NCI-H2196 (cell line): ENCODE measurements around the gene TP53.

ENCODE experiments used
- DNase-seq: peaks from one replicate; lab custom pipeline; 2025; ENCODE audit not compliant: unreplicated experiment; lab: John Stamatoyannopoulos, UW

TP53 gene

GRCh38 chr17:7707446-7707845, 20.2 kb upstream of the TP53 start:
- no peak for DNase-seq

GRCh38 chr17:7706631-7707354, 19.5 kb upstream of the TP53 start:
- no peak for DNase-seq

GRCh38 chr17:7705269-7706255, 18.3 kb upstream of the TP53 start:
- no peak for DNase-seq

- DNase-seq, result peak; percentile 39
Measured at GRCh38 chr17:7704601-7705268, 17.4 kb upstream of the TP53 start, which contains the start of gene EFNB3. EFNB3 (plus strand) TSS chr17:7705202; CDS start chr17:7705599, 397 bp downstream.

- peak; percentile 56 for DNase-seq
Measured at GRCh38 chr17:7703584-7704479, 16.5 kb upstream of the TP53 start.

GRCh38 chr17:7702776-7703175, 15.5 kb upstream of the TP53 start:
- no peak for DNase-seq

- no peak for DNase-seq
Measured at GRCh38 chr17:7701681-7702080, 14.4 kb upstream of the TP53 start.

- no peak for DNase-seq
Measured at GRCh38 chr17:7700510-7700909, 13.2 kb upstream of the TP53 start.

- no peak for DNase-seq
Measured at GRCh38 chr17:7697828-7698588, 10.7 kb upstream of the TP53 start.

- DNase-seq, result no peak
Measured at GRCh38 chr17:7695586-7695985, 8.3 kb upstream of the TP53 start.

- DNase-seq, result no peak
Measured at GRCh38 chr17:7688808-7689316, 1.6 kb upstream of the TP53 start.

- DNase-seq, result peak; percentile 89
Measured at GRCh38 chr17:7687908-7688807, 868 bp upstream of the TP53 start, which contains the start of gene WRAP53. WRAP53 (plus strand) TSS chr17:7688477; CDS start chr17:7688649, 172 bp downstream.

GRCh38 chr17:7686222-7687071, 843 bp downstream of the TP53 start:
- peak; percentile 72 for DNase-seq

GRCh38 chr17:7685533-7686221, 1.6 kb downstream of the TP53 start:
- peak; percentile 76 for DNase-seq

- no peak for DNase-seq
Measured at GRCh38 chr17:7684851-7685532, 2.3 kb downstream of the TP53 start.

GRCh38 chr17:7677388-7678067, 9.8 kb downstream of the TP53 start:
- no peak for DNase-seq
